ENCODE results near the gene TFE3.

The TFE3 gene

DNA sequence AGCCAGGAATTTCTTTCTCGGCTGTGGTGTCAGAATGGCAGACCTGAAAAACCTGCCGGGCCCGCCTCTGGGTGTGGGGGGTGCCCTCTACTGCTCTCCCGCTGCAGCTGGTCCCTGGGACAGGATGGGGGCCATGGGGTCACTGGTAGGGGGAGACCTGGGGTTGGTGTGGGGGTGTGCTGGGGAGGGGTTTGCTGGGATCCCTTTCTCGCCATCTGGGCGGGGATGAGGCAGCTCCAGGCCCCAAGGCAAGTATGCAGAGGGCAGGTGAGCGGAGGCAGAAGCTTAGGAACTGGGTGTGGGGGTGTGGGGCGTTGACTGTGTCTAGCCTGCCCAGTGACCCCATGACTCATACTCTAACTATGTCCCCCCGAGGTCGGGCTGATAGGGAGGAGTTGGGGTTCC is 16.5 kb upstream of the TFE3 start:
- FAIRE-seq: no peak

DNA sequence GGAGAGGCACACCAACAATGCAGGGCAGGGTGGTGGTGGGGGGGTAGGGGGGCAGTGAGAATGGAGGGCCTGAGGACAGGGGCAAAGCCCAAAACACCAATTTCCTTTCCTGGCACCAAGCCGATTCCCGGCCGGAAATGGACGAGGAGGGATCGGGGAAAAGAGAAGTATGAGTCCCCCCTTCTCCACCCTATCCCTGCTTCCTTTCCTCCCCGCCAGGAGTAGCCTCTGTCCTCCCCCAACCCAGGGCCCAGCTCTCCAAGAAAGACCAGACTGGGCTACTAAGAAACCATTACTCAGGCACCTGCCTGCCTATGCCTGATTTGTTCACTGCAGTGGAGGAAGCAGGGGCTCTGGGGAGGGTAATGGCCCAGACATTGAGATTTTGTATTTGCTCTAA is 16.0 kb upstream of the TFE3 start:
- no peak for FAIRE-seq

DNA sequence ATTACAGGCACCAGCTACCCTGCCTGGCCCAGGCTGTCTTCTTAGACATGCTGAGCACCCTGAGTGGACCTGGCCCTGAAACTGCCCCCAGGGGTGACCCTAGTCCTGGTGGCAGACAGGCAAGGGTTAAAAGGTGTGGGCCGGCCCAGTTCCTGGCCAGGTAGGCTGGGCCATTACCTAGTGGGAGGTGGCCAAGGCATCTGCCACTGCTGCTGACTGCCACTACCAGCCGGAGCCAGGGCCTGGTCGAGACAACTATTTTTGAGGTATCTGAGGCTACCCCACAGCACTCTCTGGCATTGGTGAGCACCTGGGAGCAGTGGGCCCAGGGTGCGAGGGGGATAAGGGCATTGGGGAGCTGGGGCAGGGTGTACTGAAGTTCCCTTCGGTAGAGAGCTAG is 15.6 kb upstream of the TFE3 start, which contains the start of gene CCDC120:
CCDC120 (plus strand) TSS at position 206 of the 400 bp plus-strand sequence. CDS start 3,043 bp downstream, outside the sequence.
- no peak for FAIRE-seq

DNA sequence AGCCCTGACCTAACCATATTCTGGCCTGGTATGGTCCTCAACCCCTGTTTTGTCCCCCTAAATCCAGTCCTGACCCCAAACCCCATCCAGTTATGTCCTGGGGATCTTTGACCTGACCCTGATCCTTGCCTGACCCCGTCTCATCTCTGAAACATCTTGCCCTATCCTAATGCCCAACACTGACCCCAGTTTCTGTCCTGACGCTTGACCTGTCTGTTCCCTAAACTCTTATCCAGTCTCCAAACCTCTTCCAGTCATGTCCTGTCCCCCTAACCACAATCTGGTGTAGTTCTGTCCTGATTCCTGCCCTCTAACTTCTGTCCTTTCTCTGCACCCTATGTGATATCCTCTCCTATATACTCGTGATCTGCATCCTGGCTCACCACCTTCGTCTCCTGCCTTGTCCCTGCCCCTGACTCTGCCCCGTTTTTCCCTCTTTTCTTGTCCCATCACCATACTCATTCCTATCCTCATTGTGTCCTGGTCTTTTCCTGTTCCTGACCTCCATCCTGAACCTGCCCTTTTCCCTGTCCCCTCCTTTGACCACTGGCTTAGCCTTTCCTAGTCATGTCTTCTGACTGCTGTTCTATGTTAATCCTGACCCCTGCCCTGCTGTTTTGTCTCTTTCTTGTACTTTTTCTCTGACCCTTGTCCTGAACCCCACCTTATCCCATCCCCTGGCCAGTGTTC is 11.1 kb upstream of the TFE3 start:
- no peak for FAIRE-seq

DNA sequence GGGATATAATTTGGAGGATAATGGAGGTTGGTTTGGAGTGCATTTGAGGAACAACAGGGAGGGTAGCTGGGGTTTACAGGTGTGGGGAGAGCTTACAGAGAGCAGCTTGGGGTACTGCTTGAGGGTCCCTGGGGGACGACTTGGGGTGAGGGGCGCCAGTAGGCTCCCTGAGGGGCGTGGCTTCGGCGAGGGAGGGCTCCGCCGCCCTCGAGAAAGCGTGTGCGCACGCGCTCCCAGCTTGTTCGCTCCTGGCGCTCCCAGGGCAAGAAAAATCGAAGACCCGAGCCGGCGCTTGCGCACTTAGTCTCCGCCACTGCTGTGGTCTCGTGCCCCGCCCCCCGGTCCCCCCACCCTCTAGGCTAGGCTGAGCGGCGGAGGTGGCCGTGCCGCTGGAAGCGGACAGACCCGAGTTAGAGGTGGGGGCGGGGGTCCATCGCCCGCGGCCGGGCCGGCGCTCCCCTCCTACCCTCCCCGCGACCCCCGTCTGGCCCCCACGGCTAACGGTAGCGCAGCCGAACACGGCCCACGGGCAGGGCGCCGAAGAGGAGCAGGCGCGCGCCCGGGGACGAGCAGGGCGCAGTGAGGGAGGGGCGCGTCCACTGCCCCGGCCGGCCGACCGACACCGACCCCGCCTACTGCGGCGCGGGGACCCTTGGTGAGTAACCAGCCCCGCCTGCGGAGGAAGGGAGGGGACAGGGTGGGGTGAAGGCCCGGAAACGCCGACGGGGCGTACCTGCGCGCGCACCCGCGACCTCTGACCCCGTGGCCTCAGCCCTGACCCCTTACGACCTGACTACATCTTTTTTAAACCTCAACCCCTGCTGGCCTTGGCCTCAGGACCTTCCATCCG is 10.3 kb upstream of the TFE3 start:
- peak; percentile 53 for FAIRE-seq

DNA sequence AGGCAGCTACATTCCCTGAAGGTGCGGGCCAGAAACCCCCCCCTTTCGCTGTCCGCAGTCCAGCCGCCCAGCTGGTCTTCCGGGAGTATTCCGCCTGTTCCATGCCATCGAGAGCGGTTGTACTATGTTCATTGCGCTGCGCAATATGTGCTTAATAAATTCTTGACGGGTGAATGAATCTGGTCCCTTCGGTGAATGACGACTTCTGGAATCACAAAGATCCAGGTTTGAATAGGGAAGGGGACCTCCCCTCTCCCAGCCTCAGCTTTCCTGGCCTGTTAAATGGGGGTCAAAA is 777 bp upstream of the TFE3 start:
- no peak for FAIRE-seq

DNA sequence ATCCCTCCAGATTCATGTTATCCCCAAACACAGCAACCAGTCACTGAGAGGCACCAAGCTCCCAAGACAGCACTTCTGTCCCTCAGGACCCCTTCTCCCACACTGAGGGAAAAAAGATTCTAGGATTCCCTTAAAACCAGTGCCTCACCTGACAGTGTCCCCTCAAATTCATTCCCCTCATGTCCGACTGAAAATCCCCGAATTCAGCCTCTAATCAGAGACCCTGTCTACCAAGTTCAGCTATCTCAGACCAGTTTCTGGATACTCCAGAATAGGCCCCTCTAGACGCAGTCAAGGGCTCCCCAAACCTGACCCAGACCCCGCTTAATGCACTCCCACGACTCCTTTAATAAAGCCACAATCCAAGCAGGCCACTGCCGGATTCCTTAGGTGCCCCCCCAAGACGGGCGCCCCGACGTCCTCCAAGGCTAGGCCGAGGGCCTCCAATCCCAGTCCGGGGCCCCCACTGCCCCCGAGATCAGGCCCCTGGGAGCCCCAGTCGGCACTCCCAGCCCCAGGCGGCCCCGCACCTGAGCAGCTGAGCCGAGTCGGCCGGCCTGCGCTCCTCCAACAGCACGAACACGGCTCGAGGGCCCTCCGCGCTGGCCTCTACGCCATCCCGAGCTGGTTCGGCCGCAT is 457 bp downstream of the TFE3 start:
- no peak for FAIRE-seq

DNA sequence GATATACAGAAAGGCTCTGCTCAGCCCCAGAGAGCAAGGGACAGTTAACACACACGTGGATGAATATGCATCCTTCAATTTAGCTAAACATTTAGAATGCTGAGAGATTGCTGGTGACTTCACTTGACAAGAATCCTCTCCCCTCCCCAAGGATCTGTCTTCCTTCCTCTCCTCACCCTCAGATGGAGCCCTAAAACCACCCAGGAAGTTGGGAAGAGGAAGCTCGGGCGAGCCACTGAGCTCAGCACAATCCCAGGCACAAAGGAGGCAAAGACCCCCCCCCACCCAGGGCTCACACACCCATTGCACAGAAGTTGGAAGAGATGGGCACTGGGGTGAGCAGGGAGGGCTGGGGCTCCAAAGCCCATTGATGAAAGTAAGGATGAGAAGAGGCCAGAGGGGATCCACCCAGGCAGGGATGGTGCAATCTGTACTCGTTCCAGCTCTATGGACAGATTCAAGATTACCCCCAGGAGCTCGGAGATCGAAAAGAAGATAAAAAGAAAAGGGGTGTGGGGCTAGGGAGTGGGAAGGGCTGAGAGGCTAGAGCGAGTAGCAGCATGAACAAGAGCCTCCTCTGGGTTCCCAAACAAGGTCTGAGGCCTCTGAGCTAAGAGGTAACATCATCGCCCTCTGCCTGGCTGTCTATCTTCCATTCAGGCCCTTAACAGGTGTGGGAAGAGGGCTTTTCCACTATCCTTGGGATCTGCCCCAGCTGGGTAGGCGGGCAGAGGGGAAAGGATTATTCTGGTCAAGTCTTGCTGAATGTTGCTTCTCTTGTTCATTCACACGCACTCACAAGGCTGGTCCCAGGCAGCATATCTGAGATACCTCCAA is 1.2 kb downstream of the TFE3 start:
- no peak for FAIRE-seq

DNA sequence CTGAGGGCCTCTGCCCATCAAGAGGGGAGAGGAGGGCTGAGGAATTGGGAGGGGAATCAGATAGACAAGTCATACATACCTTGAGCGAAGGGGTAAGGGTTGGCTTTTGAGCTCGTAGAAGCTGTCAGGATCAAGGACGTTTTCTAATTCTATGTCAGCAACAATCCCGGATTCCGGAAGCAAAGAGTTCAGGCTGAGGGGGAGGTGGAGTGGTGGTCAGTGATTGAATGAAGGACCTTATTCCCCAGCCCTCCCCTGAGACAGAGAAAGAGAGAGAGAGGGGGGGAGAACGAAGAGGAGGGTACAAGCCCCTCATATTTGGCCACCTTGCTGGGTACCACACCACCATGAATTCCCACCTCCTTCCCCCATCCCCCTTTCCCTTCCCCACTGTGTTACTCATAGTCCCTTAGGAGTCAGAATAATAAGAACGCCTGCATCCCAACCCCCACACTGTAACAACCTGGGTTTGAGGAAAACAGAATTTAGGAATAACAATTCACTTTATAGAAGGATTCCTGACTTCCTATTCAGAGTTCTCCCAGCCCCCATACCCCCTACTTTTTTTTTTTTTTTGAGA is 2.7 kb downstream of the TFE3 start:
- no peak for FAIRE-seq

DNA sequence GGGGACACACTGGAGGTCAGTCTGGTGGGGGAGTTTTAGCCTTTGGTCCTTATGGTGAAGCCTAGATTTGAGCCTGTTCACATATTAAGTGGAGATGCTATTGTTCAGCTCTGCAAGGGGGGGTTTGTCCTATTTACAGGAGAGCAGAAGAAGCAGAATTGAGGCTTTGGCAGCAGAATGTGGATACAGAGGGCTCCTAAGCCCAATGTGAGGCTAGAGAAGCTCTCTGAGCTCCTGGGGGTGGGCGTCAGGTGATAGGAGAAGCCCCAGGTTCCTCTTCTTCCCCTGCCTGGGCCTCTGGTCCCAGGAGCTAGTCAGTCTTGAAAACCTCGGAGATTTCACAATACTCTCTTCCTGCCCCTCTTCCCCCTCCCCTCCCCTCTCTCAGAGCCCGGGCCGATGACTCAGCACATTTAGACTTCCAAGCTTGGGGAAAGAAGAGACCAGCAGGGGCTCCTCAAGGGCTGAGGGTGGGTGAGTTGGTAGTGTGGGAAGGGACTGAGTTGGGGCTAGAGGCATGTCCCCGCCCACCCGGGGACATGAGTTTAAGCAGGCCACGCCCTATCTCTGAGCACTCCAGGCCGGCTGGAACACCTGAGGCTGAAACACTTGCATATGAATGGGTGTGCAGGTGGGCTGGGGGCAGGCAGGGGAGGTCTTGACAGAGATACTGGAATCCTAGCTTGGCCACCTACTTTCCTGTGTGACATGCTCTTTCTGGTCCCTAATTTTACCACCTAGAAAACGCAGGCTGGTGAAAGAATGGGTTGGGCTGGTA is 3.4 kb downstream of the TFE3 start:
- peak; percentile 47 for FAIRE-seq

DNA sequence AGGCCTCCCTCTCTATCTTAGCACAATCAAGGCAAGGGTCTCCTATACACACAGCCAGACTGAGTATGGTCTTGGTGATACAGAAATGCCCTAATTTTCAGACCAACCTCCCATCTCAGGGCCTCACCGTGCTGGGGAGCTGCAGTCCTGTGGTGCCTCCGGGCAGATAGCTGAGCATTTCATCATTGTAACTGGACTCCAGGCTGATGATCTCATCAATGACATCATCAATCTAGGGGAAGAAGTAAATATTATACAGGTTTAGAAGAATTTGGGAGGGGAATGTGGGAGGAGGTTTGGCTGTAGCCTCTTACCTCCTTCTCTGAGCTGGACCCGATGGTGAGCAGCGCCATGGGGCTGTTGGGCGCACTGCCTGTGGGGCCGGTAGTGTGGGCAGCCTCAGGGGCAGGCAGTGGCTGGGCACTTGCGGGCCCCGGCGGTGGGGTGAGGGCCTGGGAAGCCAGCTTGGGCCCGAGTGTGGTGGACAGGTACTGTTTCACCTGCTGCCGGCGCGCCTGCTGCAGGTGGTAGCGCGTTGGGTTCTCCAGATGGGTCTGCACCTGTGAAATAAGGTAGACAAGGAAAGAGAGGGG is 5.2 kb downstream of the TFE3 start:
- FAIRE-seq: no peak

DNA sequence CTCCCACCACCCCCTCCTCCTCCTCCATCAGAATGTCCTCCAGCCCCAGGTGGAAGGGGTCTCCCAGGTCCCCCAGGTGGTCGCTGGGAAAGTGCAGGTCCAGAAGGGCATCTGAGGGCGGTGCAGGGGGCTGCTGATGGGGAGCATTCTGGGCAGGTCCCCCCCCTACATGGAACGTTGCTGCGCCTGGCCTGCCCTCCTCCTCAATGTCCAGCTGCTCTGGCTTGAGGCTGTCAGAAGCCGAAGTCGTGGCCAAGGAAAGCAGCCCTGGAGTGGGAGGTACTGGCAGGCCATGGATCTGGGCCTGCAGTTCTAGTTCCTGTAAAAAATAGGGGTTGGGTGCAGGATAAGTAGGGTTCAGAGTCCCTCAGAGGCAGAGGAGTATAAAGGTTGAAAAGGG is 12.9 kb downstream of the TFE3 start:
- no peak for FAIRE-seq

DNA sequence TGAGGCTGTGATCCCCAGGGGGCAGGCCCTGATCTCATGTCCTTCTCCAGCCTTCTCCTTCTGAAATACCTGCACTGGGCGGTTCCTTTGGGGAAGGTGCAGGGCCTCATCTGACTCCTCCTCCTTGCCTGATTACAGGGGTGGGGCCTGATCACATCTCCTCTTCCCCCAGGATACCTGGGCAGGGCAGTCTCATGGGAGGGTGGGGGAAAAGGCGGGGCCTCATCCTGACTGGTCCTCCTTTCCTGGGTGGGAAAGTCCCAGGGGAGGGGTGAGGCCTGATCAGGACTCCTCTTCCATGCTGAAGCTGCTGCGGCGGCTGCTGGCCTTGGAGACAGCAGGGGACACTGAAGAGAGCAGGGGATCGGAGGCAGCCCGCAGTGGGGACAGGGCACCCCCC is 13.3 kb downstream of the TFE3 start:
- no peak for FAIRE-seq

DNA sequence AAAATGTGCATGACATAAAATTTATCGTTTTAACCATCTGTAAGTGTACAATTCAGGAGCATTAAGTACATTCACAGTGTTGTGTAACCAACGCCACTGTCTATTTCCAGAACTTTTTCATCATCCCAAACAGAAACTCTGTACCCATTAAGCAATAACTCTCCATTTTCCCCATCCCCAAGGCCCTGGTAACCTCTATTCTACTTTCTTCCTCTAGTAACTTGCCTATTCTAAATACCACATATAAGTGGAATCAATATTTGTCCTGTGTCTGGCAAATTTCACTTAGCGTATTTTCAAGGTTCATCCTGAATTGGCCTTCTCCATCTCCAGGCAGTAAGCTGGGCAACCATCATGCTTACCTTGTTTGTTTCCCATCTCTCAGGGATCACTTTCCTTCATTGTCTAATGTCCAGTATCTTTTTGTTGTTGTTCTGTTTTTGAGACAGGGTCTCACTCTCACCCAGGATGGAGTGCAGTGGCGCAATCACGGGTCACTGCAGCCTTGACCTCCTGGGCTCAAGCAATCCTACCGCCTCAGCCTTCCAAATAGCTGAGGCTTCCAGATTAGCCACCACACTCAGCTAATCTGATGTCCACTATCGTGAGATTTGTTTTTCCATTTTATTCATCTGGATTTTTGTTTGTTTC is 23.4 kb downstream of the TFE3 start:
- no peak for FAIRE-seq

DNA sequence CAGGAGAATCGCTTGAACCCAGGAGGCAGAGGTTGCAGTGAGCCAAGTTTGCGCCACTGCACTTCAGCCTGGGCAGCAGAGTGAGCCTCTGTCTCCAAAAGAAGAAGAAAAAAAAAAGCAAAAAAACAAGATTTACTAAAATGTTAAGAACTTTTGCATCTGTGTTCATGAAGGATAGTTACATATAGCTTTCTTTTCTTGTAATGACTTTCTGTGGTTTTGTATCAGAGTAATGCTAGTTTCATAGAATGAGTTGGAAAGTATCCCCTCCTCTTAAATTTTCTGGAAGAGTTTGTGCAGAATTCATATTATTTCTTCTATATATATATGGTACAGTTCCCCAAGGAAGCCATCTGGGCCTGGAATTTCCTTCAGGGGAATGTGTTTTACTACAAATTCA is 24.1 kb downstream of the TFE3 start:
- no peak for FAIRE-seq

DNA sequence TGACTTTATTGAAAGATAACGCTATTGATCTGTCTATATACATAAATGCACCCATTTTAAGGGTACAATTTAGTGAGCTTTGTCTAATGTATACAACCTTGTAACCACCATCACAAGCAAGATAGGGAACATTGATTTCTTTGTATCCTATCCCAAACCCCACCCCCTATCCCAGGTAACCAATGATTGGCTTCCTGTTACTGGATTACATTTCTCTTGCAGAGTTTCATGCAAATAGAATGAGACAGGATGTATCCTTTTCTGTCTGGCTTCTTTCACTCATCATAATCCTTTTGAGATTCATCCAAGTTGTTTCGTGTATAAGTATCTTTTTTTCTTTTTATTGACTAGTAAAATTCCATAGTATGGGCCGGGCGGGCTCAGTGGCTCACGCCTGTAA is 39.5 kb downstream of the TFE3 start:
- FAIRE-seq: no peak

DNA sequence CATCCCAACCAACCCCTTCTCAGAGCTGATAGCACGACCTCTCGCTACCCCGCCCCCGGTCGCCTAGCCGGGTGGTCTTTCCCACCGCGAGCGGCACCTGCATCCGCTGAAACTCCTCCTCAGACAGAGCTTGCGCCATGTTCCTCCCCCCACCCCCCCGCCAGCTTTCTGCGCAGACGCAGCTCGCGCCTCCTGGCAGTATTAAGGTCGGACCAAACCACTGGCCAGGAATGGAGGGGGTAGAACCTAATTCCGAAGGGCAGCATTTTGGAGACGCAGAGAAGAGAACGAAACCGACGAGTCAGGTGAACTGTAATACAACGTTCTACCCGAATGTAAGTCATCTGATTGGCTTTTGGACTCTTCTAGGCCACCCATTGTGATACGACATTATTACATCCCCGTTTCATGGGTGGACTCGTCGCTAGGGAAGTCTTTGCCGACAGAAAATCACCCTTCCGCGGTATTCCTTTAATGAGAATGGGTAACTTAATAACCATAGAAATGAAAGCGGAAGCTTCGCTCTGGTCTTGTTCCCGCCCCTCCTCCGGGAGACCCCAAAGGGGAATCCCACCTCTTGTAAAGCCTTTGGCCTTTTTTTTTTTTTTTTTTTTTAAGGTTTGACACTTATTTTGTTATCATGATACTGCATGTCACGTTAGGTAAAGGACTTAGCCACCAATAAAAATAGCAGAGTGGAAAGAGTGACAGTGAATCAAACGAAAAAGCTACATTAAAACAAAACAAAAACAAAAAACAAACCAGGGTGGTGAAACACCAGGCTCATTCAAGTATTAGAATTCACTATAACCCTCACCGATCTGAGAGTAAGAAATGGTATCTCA is 40.8 kb downstream of the TFE3 start, which contains the start of gene GRIPAP1:
GRIPAP1 (minus strand) TSS at position 174 of the 845 bp plus-strand sequence; CDS start at position 139, 35 bp downstream.
- FAIRE-seq: peak; percentile 99

DNA sequence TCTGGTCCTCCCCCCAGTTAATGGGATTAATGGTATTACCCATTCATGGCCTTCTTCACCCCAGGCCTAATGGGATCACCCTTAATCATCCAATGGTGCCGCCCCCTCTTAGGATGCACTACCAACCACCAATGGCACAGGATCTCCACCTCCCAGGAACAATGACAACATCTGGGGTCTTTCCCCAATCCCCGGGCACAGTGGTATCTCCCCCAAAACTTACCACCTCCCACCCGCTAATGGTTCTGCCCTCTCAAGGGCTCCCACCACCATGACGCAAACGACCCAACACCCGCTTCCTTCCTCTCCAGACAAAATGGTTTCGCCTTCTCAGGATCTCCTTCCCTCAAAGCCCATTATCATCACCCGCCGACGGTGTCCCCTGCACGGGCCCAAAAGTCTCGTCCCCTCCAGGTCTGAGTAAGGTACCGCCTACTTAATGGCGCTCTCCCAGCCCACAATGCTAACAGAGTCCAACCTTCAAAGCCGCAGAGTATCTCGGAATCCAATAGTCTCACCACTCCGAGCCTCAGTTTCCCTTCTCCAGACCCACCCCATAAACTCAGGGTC is 41.6 kb downstream of the TFE3 start:
- FAIRE-seq: no peak

DNA sequence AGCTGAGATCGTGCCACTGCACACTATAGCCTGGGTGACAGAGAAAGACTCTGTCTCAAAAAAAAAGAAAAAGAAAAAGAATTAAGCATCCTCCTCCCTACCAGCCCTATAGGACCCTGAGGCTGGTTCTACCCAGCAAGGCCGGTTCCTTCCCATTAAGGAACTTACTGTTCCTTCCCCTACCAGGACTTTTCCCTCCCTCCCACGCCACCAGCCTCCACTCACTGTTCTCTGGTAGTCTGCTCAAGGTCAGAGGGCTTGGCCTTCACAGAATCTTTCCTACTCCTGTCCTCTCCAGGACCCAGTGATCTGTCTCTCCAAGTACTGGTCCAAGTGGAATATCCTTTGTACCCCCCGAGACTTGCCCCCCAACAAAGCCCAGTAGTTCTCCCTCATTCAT is 42.5 kb downstream of the TFE3 start:
- FAIRE-seq: no peak

DNA sequence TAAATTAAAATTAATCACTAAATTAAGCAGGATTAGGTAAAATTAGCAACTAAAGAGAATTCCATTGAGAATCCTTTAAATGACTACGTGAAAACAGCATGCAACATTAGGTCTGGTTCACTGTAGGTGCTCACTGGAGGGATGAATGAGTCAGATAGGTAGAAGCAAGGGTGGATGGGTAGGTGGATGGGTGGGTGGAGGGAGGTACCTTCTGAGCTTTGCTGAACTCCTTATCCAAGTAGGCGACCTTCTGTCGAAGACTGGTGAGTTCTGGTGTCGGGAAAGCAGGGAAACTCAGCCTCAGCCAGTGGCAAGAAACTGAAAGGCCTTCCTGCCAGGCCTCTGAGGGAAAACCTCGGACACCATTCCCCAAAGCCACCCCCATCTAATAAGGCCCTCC is 44.1 kb downstream of the TFE3 start:
- FAIRE-seq: no peak
